Activated T-helper 1 cell treated with Interleukin-2 at 50 U/mL for 16 hours (primary cell): Measurements from ENCODE around the gene NCAM1.
"Not testable (repeated sequence)": the region's sequence is repeated elsewhere in the genome, so short reads cannot be mapped to it uniquely, and the experiment has no call there.

ENCODE experiments used
- DNase-seq: peaks from one replicate; pipeline ENCODE4 v3.0.0-alpha.2; 2020; ENCODE audit warnings: low read depth

Gene NCAM1

DNA sequence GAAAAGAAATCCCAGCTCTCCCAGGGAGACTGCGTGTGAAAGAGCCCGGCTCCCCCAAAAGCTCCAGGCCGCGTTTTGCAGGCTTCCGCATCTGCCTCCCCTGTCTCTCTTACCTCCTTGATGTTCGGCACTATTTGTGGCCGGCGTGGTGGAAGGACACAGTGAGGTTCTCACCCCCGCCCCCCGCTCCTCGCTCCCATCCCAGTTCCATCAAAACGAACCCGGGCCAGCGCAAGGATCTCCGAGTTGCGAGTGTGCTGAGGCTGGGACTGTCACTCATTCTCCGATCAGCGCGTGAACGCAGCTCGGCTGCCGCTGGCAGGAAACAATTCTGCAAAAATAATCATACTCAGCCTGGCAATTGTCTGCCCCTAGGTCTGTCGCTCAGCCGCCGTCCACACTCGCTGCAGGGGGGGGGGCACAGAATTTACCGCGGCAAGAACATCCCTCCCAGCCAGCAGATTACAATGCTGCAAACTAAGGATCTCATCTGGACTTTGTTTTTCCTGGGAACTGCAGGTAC is at the start of gene NCAM1:
Gene NCAM1 (plus strand): TSS at position 275 of the 523 bp plus-strand sequence.
- DNase-seq: no peak

DNA sequence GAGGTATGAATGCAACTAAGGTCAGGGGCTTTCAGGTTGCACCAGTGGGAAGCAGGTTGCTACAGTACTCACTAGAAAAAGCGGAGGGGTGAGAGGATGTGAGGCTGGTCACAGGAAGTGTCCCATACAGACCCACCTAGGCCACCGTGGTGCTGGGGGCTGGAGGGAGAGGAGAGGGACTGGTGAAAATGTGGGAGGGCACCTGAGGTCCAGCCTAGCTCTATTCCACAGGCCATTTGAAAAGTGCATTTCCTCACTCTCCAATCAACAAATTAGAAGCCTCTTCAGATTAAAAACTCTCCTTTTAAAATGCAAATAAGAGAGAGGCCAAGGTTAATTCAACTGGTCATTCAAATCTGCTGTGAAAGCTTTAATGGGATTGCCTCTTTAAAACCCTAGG is 38.6 kb upstream of the NCAM1 start:
- DNase-seq: no peak

DNA sequence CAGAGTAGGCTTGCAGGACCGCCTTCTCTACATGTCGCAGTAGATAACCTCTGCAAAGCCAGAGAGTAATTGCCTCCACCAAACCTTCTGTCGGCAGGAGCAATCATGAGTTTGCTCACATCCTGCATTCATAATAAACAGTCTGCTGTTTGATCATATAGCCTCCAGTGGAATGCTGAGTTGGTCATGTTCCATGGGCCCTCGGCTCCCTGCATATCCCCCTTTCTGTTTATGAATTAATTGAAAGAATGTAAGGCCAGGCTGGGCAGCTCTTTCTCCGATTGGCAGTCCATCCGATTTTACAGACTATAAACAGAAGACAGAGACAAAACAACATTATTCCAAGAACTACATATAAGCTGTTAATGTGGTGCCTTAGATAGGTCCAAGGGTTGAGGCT is 36.4 kb upstream of the NCAM1 start:
- not testable (repeated sequence) for DNase-seq

DNA sequence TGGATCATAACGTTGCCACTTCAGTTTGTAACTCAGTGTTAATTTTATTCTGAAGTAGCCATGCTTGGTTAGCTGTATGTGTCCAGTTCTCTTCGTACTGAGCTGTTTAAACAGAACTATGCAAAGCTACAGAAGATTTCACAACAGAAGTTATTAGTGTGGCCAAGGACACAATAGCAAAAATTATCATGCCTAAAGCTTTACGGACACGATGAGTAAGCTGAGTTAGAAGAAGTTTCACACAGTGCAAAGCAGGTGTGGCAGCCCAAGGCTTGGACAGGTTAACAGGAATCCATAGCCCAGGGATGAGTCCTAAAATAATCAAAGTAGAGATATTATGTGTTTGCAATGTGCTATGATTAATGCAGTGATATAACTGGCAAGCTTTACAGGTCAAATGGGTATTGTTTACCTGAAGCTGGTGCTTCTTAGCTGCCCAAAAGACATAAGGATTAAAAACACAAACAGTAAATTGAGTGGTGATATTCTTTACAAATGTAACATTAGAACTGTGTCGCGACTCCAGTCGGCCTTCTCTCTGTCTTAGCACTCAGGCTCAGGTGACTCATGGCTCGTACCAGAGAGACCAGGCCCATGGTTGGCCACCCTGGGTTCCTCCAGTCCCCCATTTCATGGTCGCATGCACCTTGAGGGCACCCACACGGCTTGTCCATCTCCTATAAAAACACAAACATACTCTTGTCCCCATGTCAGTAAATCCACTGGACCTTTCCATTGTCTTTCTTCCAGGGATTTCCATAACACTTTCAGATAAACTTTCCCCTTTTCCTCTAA is 35.5 kb upstream of the NCAM1 start:
- DNase-seq: no peak

DNA sequence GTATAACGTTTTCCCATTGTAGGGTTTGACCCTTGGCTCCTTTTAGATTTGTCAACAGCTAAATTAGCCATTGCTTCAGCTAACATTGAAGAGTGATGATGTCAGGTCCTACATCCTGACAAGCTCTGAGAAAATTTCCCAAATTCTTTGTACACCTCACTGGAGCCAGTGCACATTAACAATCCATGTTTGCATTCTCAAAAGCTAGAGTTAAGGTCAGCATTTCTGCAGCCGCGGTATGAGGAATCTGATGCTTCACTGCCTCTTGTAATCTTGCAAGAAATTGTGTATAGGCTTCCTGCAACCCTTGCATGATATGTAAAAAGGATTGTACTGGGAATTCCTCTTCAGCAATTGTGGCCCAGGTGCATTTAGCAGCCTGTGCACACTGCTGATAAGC is 33.1 kb upstream of the NCAM1 start:
- DNase-seq: no peak

DNA sequence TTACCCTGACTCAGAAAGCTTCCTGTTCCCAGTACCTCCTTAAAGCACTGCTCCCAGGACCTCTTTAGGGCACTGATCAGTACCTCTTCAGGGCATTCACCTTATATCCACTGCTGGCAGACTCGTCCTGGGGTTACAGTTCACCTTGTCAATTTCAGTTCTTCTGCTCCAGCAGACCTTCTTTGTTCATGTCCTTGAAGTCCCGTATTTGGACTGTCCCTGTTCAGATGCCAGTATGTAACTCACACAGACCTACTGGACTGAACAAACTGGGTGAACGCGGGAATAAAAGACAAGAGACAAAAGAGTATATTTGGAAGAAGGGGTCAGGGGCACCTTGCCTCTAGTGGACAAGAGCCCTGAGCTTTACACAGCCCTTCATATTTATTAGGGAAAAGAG is 31.8 kb upstream of the NCAM1 start:
- DNase-seq: no peak

DNA sequence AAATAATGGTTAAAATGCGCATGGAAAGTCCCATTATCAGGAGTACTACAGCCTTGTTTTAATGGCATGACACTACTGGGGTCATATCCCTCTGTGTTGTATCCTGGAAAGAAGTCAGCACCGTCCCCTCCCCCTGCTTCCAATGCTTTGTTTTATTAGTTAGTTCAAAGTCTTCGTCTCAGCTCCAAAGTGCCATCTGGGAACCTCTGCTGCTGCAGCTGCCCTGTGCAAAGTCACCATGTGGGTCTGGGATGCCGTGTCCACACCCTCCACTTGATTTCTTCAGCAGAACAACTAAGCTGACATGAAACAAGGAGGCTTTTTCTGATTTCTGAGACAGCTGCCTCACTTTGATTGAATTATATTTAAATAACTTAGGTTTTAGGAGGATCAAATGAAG is 29.5 kb upstream of the NCAM1 start:
- DNase-seq: no peak

DNA sequence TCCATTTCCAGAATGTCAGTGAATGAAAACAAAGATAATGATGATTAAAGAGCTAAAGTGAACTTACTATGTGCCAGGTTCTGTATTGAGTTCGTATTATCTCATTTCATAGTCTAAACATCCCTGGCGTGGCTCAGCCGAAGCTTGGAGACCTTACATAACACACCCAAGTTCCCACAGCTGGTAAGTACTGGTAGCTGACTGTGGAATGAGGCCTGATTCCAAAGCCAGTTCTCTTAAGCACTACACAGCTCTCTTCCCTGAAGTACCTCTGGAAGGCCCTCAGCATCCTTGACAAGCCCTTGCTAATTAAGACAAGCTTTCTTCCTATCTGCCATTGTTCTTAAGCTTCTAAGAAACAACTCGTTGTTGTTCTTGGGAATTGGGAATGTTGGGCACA is 28.6 kb upstream of the NCAM1 start:
- no peak for DNase-seq

DNA sequence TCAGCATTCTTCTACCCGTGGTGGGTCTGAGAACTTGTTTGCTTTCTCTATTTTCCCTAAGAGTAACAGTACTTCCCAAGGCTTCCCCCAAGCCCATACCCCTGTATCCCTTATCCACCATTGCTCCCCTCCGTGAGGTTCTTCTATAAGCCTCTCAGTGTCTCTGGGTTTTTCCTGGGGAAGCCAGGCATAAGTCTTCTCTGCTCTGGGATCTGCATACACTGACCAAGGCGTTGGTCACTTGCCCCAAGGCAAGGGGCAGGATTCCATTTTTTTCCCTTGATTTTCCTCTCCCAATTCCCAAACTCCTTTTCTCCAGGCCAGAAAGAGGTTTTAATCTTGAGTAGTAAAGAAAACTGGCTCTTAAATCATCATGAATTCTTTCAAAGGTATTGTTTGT is 27.2 kb upstream of the NCAM1 start:
- no peak for DNase-seq

DNA sequence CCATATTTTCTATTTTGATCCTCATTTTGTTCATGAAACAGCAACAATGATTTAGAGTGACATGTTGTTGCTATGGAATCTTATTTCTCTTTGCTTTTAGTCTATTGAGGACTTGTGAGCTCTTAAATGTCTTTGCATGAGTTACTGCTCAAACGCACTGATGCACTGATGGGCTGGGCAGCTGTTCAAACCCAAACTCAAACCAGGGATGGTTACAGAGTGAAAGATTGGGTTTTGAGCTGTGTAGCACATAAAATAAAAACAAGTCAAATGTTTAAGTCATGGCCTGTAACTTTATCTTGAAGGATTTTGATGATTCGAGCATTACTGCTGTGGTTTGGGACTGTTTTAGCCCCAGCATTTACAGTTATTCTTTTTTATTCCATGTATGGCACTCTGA is 20.1 kb upstream of the NCAM1 start:
- no peak for DNase-seq

DNA sequence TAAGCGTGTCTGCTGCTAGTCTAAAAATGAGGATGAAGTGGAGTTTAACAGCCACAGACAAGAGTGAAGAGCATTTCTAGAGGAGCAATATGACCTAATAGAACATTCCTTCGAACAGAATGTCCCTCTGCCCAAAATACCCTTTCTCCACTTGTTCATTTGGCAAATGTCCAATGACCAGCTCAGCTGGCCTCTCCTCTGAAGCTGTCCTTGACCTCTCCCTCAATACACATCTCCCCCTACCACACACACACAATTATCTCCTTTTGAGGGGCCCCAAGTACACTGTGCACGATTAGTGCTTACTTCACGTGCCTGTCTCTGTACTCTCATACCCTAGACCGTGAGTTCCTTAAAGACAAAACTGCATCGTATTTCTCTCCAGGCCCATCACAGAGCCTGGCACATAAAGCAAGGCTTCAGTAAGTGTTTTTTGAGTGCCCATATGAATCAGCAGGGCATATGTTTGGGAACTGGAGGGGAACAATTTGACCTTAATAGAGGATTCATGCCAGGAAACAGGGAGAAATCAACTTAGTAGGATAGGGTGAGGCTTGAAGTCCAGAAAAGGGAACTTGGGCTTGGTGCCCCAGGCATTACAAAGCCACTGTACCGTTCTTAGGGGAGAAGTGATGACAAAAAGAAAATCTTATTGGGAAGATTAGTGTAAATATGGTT is 18.1 kb upstream of the NCAM1 start:
- no peak for DNase-seq

DNA sequence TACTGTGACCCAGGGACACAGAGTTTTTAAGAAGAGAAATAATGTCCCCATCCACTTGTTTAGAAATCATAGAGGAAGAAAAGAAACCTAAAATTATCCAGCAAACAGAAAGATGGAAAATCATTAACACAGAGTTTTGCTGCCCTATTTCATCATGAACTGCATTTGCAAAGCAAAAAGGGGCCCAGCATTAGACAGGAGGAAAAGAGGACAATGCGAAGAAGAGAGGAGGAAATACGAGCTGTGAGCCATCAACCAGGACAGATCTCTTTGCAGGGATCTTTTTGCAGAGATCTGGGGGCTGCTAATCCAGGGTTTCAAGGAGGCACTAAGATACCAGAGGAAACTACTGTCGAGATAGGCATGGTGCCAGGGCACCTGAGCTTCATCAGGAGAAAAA is 14.4 kb upstream of the NCAM1 start:
- no peak for DNase-seq

DNA sequence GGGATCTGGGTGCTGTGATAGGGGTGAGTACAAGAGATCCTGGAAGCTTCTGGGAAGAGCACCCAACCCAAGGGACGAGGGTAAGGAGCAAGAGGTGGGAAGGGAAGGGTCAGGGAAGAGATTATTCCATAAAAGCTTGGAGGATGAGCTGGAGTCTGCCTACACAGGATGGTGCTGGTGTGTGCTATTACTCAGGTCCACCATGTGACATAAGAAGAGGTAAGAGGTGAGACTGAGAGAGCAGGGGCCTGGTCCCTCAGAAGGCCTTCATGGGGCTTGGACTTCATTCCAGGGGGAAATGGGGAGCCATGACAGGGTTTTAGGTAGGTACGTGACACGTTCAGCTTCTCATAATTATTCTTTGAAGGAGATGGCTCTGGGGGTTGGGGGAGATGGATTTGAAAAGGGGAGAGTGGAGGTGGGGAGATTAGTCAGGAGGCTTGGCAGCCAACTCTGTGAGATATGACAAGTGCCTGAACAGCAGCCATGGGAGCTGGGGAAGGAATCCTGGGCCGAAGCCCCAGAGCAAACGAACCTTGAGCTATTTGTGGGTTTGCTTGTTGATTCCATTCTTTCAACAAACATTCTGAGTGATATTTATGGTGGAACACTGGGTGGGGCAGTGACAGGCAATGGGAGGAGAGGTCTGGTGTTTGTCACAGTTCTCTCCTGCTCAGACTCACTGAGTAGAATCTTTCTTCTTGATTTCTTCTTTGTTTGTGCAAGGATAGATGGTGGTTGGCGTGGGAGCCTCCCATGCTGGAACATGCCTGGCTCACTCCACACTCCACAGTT is 11.2 kb upstream of the NCAM1 start:
- DNase-seq: no peak

DNA sequence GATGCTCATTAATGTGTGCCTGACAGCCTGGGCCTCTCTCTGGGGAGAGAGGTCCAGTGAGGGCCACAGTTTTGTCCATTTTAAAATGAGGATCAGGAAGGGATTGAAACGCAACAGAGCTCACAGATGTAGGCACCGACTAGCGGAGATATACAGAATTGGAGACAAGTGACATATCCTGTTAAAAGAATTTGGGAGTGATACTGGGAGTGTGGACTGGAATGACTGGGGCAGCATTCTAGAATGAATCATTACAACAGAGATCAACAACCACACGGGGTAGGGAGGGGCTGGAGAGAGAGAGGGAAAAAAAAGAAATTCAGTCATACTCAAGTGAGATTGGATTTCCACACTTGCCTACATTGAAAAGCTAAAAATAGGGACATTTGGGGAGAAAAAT is 2.5 kb upstream of the NCAM1 start:
- no peak for DNase-seq

DNA sequence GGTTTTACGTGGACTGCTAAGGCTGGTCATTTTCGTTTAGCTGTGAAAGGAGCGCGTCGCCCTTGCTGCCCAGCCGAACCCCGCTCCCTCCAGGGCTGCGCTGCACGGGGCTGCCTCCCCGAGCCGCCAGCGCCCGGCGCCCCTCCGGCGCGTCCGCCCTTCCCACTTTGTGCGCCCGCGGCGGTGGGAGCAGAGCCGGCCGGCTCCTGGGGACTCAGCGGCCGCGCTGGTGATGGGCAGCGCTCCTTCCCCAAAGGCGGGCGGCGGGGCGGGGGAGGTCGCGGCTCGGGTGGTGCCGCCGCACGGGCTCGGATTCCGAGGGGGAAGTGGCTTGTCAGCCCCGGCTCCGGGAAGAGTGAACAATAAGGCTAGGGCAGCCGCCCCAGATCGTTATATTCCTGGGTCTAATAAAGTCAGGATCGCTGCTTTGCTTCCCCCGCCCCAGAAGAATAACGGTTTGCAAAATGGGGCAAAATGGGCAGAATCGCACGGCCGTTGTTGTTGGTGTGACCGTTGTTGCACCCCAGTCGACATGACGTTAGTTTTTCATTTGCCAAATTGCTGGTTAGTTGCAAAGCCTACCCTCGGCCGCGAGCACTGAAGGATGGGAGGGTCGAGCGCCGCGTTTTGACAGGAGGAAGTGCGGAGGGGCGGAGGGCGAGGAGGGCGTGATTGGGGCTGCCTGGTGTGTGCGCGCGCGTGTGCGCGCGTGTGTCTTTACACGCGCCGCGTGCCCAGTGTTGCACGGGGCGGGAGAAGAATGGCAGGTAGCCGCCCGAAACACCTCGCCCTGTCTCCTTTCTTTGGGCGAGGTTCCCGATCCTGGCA is 745 bp downstream of the NCAM1 start:
- DNase-seq: no peak

DNA sequence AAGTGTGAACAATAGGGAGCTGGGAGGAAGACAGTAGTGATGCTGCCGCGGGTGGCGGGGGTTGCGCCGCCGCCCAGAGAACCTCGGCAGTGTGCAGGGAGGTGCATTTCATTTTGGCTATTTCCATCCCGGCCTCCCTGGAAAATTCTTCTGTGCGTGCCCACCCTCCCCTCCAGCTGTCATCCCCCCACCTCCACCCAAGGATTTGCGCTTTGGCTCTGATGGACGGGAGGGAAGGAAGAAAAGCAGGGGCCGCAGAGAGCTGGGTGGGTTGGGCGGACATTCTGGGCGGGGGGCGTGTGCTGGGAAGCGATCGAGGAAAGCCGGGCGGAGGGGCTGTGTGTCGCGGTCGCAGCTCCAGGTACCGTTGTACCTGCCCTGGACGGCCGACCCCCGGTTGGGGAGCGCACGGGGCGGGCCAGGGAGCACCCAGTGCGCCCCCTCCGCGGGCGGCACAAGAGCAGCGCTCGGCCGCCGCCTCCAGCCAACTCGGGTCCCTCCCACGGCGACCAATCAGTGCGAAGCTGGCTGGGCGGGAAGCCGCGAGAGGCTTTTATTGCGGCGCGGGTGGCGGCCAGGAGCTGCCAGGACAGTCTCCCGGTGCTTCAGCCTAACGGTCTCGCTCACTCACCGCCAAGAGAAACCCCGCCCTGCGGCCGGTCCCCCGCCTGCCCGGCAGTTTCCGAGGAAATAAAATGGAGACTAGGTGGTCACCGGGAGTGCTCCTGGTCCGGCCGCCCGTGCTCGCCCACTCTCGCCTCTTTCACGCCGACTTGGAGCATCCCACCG is 1.6 kb downstream of the NCAM1 start:
- no peak for DNase-seq

DNA sequence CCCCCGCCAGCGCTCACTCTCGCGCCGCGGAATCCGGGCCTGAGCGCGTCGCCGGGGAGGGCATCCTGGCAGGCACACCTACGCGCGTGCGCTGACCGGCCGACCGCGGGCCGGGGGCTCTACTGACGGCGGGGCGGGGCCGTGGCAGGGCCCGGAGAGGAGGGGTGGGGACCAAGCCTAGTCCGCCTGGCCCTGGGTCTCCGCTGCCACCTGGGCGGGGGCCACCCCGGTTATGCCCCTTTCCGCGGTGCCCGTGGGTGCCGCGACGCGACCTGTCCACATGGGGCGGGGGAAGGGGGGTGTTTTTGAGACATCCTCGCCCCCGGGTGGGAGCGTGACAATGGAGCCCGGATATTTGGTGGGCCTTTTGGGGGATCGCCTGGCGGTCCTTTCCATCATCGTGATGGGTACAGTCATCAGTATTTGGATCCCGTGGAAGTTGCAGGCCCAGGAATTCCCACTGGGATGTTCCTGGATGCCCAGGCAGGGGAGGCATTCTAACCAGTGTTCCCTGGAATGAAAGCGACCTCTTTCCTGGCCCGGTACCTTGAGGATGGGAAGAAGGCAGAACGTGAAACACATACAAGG is 2.2 kb downstream of the NCAM1 start:
- DNase-seq: no peak

DNA sequence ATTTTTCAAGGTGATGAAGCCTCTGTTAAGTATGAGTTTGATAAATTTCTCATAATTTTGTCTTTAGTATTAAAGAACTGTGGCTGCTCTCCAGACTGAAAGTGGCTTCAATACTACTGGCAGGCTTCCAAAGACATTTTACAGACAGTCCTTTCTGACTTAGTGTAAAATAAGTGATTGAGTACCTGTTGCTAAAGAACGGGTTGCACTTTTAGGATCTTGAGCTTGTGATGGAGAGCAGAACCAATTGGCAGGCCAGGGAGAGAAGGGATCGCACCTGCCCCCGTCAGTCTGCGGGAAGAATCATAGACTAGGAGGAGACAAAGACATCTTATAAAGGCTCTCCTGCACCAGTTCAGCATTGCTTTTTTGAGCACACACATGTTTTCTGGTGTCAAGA is 4.4 kb downstream of the NCAM1 start:
- DNase-seq: no peak

DNA sequence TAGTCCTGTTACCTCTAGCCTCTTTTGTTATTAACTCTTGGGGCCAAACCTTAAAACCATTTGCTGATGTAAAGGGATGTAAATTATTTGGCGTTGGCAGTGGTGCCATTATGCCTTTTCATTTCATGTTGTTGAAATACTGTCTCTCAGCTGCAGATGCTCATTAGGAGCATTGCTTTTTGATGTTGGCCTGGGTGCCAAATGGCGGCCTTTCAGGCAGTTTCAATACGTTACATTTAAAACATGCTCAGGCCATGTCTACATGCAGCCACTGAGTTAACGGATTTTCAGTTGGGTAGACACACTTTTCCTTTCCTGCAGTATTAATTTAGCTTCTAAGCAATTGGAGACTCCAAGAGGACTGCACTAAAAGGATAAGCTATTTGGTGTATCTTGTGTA is 5.3 kb downstream of the NCAM1 start:
- no peak for DNase-seq

DNA sequence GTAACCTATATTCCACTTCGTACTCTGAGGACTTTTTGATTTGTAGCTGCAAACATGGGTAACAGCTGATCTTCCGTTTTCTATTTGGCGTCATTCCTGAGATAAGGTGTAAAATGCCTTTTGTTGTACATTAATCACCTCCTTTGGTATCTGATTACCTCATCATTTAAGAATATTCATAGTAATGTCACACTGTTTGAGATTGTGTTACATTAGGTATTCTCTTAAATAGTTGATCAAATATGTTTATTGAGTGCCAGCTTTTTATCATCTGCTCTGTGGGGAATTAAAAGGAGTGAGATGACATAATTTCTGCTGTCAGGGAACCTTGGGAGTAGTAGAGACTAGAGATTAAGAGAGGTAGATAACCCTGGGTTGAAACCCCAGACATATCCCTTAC is 5.9 kb downstream of the NCAM1 start:
- DNase-seq: no peak
